ENCODE results near the gene GLI2. TPM values are rescaled to one million over a fixed set of nuclear protein-coding genes. Genes with fewer than 3 reads are reported as not detected.

GLI2 gene
- polyA plus RNA-seq, 3 donors, result not detected

GRCh38 chr2:120731175-120731574 is 4.5 kb upstream of the GLI2 start:
- H3K36me3 Mint-ChIP-seq, result no peaks in the 10 kb centered on the region
- Histone ChIP-seq H3K9me3 (replicated peaks in 1 of 2; ENCODE audit: control insufficient read depth in 1 of 2, insufficient read depth in 1 of 2, low read length in 2 of 2) (peaks cover 0 to 3% of the 10 kb centered on the region in 2 donors), H2AFZ (ENCODE audit: insufficient read depth, low read depth, low read length, poor library complexity, severe bottlenecking) (no peak overlapping the region), H3K27ac (ENCODE audit: low read depth in 1 of 2, low read length in 2 of 2) (no peak overlapping the region), H3K9ac (ENCODE audit: insufficient read depth, low read length, poor library complexity, severe bottlenecking) (no peak overlapping the region), H3K27me3 (ENCODE audit: control insufficient read depth in 2 of 2, insufficient read depth in 2 of 2, low read length in 2 of 2) (peaks cover 11 to 35% of the 10 kb centered on the region in 2 donors), H4K20me1 (ENCODE audit: insufficient read depth, low read length) (no peaks in the 10 kb centered on the region), H3K36me3 (replicated peaks in 1 of 2; ENCODE audit: control insufficient read depth in 1 of 2, insufficient read depth in 2 of 2, low read length in 2 of 2) (no peaks in the 10 kb centered on the region), H3K4me1 (ENCODE audit: control insufficient read depth in 1 of 2, insufficient read depth in 2 of 2, low read length in 2 of 2) (peaks cover 0 to 4% of the 10 kb centered on the region in 2 donors), H3K4me2 (replicated peaks; ENCODE audit: extremely low read depth, low read length, poor library complexity, severe bottlenecking) (no peak overlapping the region), H3K79me2 (ENCODE audit: insufficient read depth, low read length) (no peaks in the 10 kb centered on the region), H3K4me3 (replicated peaks in 1 of 3; ENCODE audit: low read depth in 2 of 3, low read length in 3 of 3) (no peak overlapping the region)
- no peak overlapping the region for H3K4me3 Mint-ChIP-seq
- intact Hi-C loops (cut with micrococcal nuclease), result no loop called here
- H3K9me3 Mint-ChIP-seq, result peaks cover 0 to 11% (median 0%) of the 10 kb centered on the region in 7 donors
- peaks cover 1% of the 10 kb centered on the region for H3K4me1 Mint-ChIP-seq
- WGBS (ENCODE audit: insufficient coverage), result 100% methylated on average over 2 of the region's 5 CpGs
- no peak overlapping the region for H3K27ac Mint-ChIP-seq
- peaks cover 27 to 47% (median 30%) of the 10 kb centered on the region in 3 donors for H3K27me3 Mint-ChIP-seq (ENCODE audit: low read depth in 3 of 3)
- no peak for TF ChIP-seq CTCF (IDR thresholded peaks at IDR 0.05)
- DNase-seq, result no peak

- H3K27ac Mint-ChIP-seq, result no peak overlapping the region
- H3K27me3 Mint-ChIP-seq (ENCODE audit: low read depth in 3 of 3), result peaks cover 42 to 61% (median 45%) of the 10 kb centered on the region in 3 donors
- no peak overlapping the region for H2AFZ ChIP-seq (ENCODE audit: insufficient read depth, low read depth, low read length, poor library complexity, severe bottlenecking)
These were observed 3.0 kb upstream of the GLI2 start for GRCh38 chr2:120732506-120733237.

More at GRCh38 chr2:120732506-120733237, 3.0 kb upstream of the GLI2 start:
- H3K4me3 Mint-ChIP-seq, result peak overlapping the region in 1 of 2 donors; percentile 40
- WGBS (ENCODE audit: insufficient coverage), result 68% methylated on average over 5 of the region's 14 CpGs
- peaks cover 23 to 50% of the 10 kb centered on the region in 2 donors for H3K27me3 ChIP-seq (ENCODE audit: control insufficient read depth in 2 of 2, insufficient read depth in 2 of 2, low read length in 2 of 2)
- H3K4me1 Mint-ChIP-seq, result peaks cover 4% of the 10 kb centered on the region
- TF ChIP-seq CTCF (IDR thresholded peaks at IDR 0.05), result no peak
- no peak overlapping the region for H3K4me3 ChIP-seq (replicated peaks in 1 of 3; ENCODE audit: low read depth in 2 of 3, low read length in 3 of 3)
- H3K36me3 ChIP-seq (replicated peaks in 1 of 2; ENCODE audit: control insufficient read depth in 1 of 2, insufficient read depth in 2 of 2, low read length in 2 of 2), result no peaks in the 10 kb centered on the region
- no peak overlapping the region for H3K9ac ChIP-seq (ENCODE audit: insufficient read depth, low read length, poor library complexity, severe bottlenecking)
- intact Hi-C loops (cut with micrococcal nuclease), result no loop called here
- H4K20me1 ChIP-seq (ENCODE audit: insufficient read depth, low read length), result no peaks in the 10 kb centered on the region
- no peaks in the 10 kb centered on the region for H3K9me3 ChIP-seq (replicated peaks in 1 of 2; ENCODE audit: control insufficient read depth in 1 of 2, insufficient read depth in 1 of 2, low read length in 2 of 2)
- H3K79me2 ChIP-seq (ENCODE audit: insufficient read depth, low read length), result no peaks in the 10 kb centered on the region
- peaks cover 0 to 6% of the 10 kb centered on the region in 2 donors for H3K4me1 ChIP-seq (ENCODE audit: control insufficient read depth in 1 of 2, insufficient read depth in 2 of 2, low read length in 2 of 2)
- no peak for DNase-seq
- no peak overlapping the region for H3K4me2 ChIP-seq (replicated peaks; ENCODE audit: extremely low read depth, low read length, poor library complexity, severe bottlenecking)
- peaks cover 0 to 10% (median 0%) of the 10 kb centered on the region in 7 donors for H3K9me3 Mint-ChIP-seq
- H3K27ac ChIP-seq (ENCODE audit: low read depth in 1 of 2, low read length in 2 of 2), result no peak overlapping the region
- no peaks in the 10 kb centered on the region for H3K36me3 Mint-ChIP-seq

Measured in CD14-positive monocyte (primary cell).